Lower lobe of right lung (tissue), 2 donors: ENCODE measurements around the gene TTC36. TPM values are rescaled to one million over a fixed set of nuclear protein-coding genes. Genes with fewer than 3 reads are reported as not detected.
"Not testable (repeated sequence)": the region's sequence is repeated elsewhere in the genome, so short reads cannot be mapped to it uniquely, and the experiment has no call there.

Experiments
- ATAC-seq, 2 donors: fragments of 200-7000 bp; cut with Tn5 transposase; one replicate each; pipeline ENCODE4 v1.9.1; 2020 to 2022; ENCODE audit warnings: mild to moderate bottlenecking in 2 of 2, moderate library complexity in 2 of 2
- DNase-seq: peaks from one replicate; pipeline ENCODE4 v3.0.0-alpha.2; 2020
- H3K27ac ChIP-seq: fragments of 200-600 bp; one replicate; pipeline ENCODE4 v1.8.0; 2022
- H3K27me3 ChIP-seq: fragments of 200-600 bp; one replicate; pipeline ENCODE4 v1.8.0; 2022; ENCODE audit warnings: low read depth
- H3K36me3 ChIP-seq: fragments of 200-600 bp; one replicate; pipeline ENCODE4 v1.8.0; 2022; ENCODE audit warnings: mild to moderate bottlenecking
- H3K4me1 ChIP-seq: fragments of 200-600 bp; one replicate; pipeline ENCODE4 v1.8.0; 2022
- H3K4me3 ChIP-seq: fragments of 200-600 bp; one replicate; pipeline ENCODE4 v1.8.0; 2022; ENCODE audit warnings: mild to moderate bottlenecking
- H3K9me3 ChIP-seq: fragments of 200-600 bp; one replicate; pipeline ENCODE4 v1.8.0; 2022
- intact Hi-C: fragments of 100-400 bp; cut with DNase I; formaldehyde crosslinking; loops from one replicate; pipeline ENCODE4 v1.11.0; 2022
- total RNA-seq: library from RNA; stranded (reverse); fragmentation: NEBNext Ultra II Directional; extraction: Animal tissue kit (Norgen Biotek cat#: 25700); gene quantifications from one replicate; pipeline ENCODE4 v1.2.1, GENCODE V29; 2021
- TF ChIP-seq, protein P1 (sequence below): fragments of 200-600 bp; IDR thresholded peaks from one replicate; pipeline ENCODE4 v1.8.0; 2022; ENCODE audit warnings: antibody characterized with exemption, mild to moderate bottlenecking
- donor health status: DM: no; HTN: yes; CAD: no; lungs with severe emphysema.

TTC36 gene
- total RNA-seq, 1 donor from 2014 or later = 1.0 TPM

DNA sequence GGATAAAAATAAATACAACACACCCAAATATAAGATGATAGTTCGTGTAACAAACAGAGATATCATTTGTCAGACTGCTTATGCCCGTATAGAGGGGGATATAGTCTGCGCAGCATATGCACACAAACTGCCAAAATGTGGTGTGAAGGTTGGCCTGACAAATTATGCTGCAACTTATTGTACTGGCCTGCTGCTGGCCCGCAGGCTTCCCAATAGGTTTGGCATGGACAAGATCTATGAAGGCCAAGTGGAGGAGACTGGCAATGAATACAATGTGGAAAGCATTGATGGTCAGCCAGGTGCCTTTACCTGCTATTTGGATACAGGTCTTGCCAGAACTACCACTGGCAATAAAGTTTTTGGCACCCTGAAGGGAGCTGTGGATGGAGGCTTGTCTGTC lies 33.5 kb downstream of the TTC36 start:
- TF ChIP-seq, protein P1, sequence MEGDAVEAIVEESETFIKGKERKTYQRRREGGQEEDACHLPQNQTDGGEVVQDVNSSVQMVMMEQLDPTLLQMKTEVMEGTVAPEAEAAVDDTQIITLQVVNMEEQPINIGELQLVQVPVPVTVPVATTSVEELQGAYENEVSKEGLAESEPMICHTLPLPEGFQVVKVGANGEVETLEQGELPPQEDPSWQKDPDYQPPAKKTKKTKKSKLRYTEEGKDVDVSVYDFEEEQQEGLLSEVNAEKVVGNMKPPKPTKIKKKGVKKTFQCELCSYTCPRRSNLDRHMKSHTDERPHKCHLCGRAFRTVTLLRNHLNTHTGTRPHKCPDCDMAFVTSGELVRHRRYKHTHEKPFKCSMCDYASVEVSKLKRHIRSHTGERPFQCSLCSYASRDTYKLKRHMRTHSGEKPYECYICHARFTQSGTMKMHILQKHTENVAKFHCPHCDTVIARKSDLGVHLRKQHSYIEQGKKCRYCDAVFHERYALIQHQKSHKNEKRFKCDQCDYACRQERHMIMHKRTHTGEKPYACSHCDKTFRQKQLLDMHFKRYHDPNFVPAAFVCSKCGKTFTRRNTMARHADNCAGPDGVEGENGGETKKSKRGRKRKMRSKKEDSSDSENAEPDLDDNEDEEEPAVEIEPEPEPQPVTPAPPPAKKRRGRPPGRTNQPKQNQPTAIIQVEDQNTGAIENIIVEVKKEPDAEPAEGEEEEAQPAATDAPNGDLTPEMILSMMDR = no peak

DNA sequence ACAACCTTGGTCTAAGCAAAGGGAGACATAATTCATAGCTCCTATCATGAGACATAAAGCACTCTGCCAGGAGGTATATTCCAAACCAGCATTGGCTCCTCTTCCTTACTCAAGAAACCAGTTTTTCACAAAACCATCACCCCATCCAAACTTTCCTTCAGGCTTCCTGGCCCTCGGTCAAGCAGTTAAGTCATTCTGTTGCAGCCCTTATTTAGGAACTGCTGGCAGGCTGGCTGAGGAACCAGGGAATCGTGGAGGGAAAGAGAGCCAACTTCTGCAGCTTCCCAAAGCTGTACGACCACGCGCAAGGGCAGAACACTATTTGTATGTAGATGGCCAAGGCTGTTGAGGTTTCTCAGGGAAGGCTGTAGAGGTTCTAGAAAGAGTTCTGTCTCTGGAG lies 37.8 kb downstream of the TTC36 start:
- Histone ChIP-seq H3K4me1 (peaks cover 10% of the 10 kb centered on the region), H3K4me3 (peak overlapping the region; percentile 68), H3K36me3 (peaks cover under 1% of the 10 kb centered on the region), H3K27me3 (no peaks in the 10 kb centered on the region), H3K9me3 (no peaks in the 10 kb centered on the region), H3K27ac (no peak overlapping the region)
- ATAC-seq = no peak
- TF ChIP-seq, protein P1 = no peak
- intact Hi-C loops = no loop called here
- no peak for DNase-seq

More for the DNA sequence above, 33.5 kb downstream of the TTC36 start:
- no peak overlapping the region for H3K27ac ChIP-seq
- intact Hi-C loops = no loop called here
- H3K9me3 ChIP-seq = no peaks in the 10 kb centered on the region
- DNase-seq (no peak), ATAC-seq (no peak)
- no peaks in the 10 kb centered on the region for H3K27me3 ChIP-seq
- H3K36me3 ChIP-seq = peaks cover 30% of the 10 kb centered on the region
- H3K4me1 ChIP-seq = peaks cover 10% of the 10 kb centered on the region
- no peak overlapping the region for H3K4me3 ChIP-seq

DNA sequence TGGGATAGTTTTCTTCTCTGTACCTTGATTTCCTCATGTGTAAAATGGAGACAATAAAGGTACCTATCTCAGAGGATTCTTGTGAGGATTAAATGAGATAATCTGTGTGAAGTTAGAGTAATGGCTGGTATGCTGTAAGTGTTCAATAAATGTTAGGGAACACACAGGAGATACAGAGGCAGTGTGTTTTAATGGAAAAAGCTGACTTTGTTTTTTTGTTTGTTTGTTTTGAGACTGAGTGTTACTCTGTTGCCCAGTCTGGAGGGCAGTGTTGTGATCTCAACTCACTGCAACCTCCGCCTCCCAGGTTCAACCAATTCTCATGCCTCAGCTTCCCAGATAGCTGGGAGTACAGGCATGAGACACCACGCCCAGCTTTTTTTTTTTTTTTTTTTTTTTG lies 42.4 kb downstream of the TTC36 start:
- DNase-seq (no peak), ATAC-seq (no peak)
- Histone ChIP-seq H3K27me3 (no peaks in the 10 kb centered on the region), H3K27ac (no peak overlapping the region), H3K4me1 (peaks cover 22% of the 10 kb centered on the region), H3K36me3 (no peaks in the 10 kb centered on the region), H3K4me3 (no peak overlapping the region), H3K9me3 (no peaks in the 10 kb centered on the region)
- intact Hi-C loops = no loop called here
- TF ChIP-seq, protein P1 = no peak

DNA sequence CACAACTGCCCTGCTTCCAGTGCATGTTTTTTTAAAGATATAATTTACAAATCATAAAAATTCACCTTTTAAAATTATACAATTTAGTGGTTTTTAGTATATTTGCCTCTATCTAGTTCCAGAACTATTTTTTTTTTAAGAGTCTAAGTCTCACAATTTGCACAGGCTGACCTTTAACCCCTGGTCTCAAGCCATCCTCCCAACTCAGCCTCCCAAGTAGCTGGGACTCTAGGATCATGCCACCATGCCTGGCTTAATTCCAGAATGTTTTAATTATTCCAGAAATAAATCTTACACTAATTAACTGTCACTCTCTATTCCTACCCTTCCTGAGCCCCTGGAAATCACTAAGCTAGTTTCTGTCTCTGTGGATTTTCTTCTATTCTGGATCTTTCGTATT lies 43.5 kb downstream of the TTC36 start:
- Histone ChIP-seq H3K4me1 (peaks cover 28% of the 10 kb centered on the region), H3K9me3 (no peaks in the 10 kb centered on the region), H3K27me3 (no peaks in the 10 kb centered on the region), H3K36me3 (no peaks in the 10 kb centered on the region), H3K27ac (no peak overlapping the region), H3K4me3 (no peak overlapping the region)
- intact Hi-C loops = no loop called here
- ATAC-seq (no peak), DNase-seq (no peak)
- TF ChIP-seq, protein P1 = no peak

DNA sequence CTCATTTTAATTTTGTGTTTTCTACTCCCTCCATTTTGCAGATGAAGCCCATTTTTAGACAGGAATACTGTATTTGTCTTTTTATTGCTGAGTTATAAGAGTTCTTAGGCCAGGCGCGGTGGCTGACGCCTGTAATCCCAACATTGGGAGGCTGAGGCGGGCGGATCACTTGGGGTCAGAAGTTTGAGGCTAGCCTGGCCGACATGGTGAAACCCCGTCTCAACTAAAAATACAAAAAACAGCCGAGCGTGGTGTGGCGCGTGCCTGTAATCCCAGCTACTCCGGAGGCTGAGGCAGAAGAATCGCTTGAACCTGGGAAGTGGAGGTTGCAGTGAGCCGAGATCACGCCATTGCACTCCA lies 44.4 kb downstream of the TTC36 start:
- Histone ChIP-seq H3K4me3 (peak overlapping the region; percentile 99), H3K4me1 (peaks cover 34% of the 10 kb centered on the region), H3K27ac (peak overlapping the region; percentile 99)
- DNase-seq = peak; percentile 55
- H3K9me3 ChIP-seq, intact Hi-C loops, H3K27me3 ChIP-seq, ATAC-seq, H3K36me3 ChIP-seq: not testable (repeated sequence)

DNA sequence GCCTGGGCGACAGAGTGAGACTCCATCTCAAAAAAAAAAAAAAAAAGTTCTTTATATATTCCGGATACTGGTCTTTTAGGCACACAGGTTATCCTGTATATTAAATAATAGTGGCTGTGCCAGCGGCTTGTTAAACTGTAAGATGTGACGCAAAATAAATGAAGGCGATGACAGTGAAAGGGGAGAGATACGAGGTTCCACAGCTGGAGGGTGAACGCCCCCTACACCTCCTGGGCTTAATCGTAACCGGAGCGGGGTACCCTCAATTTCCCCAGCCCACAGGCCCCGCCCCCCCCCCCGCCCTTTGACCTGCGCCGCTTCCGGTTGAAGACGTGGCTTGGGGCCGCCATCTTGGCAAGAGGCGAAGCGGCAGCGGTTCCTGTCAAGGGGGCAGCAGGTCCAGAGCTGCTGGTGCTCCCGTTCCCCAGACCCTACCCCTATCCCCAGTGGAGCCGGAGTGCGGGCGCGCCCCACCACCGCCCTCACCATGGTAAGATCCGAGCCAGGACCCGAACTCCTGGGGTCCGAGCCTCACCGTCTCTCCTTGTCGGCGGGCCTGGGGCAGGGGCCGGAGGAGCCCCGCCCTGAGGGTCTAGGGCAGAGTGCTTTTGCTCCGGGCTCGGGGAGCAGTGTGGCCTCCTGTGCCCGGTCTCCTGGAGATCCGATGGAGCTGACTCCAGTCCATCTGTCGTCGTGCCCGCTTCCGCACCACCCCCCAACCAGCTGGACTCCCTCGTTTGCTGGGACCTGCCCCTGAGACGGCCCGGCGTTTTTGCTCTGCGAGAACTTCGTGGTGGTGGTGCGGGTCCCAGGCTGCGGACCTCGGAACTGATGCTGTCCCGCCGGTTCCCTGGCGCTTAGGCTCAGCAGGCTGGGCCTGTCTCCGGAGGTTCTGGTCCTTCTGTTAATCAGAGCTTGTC lies 45.0 kb downstream of the TTC36 start, which contains the start of gene ARCN1:
Gene ARCN1, plus strand, starts transcription at position 349 of the 920 bp plus-strand sequence. Its CDS starts 139 bp downstream, at position 488.
- ATAC-seq = peak; percentile 94 to 95

More for the DNA sequence above, 45.0 kb downstream of the TTC36 start, which contains the start of gene ARCN1:
- Histone ChIP-seq H3K36me3 (no peaks in the 10 kb centered on the region), H3K4me1 (peaks cover 38% of the 10 kb centered on the region), H3K9me3 (no peaks in the 10 kb centered on the region), H3K27me3 (no peaks in the 10 kb centered on the region), H3K4me3 (peak within 1 kb of the TSS; percentile 99), H3K27ac (peak within 1 kb of the TSS; percentile 99)
- peak; percentile 85 for DNase-seq
- intact Hi-C loops = no loop called here
- TF ChIP-seq, protein P1 = no peak
